HepG2 (cell line): Measurements from ENCODE around the gene SERAC1. TPM values are rescaled to one million over a fixed set of nuclear protein-coding genes. Genes with fewer than 3 reads are reported as not detected.

Experiments used
- ATAC-seq: fragments of 200-7000 bp; cut with Tn5 transposase; 3 replicates; pipeline ENCODE4 v1.9.1; 2020; ENCODE audit warnings: mild to moderate bottlenecking, moderate library complexity
- BruUV-seq: library from RNA; stranded (reverse); fragments of 400-500 nt; replicated peaks from 2 replicates; lab custom pipeline; 2021; lab: Mats Ljungman, UMichigan
- CTCF ChIA-PET: fragments of 300-600 bp; formaldehyde crosslinking; extraction: SDS; loops from one replicate; lab custom pipeline; 2021; ENCODE audit warnings: low total read pairs, inconsistent platforms, low intra/inter-chr PET ratio; lab: Yijun Ruan, JAX
- POLR2A ChIA-PET: fragments of 350-600 bp; sonication (Branson Sonifier 250); formaldehyde crosslinking; loops from one replicate; lab custom pipeline; 2020; ENCODE audit warnings: antibody characterized with exemption, inconsistent platforms; lab: Yijun Ruan, JAX
- DNase-seq: peaks from one replicate; pipeline ENCODE4 v3.0.0-alpha.2; 2015; ENCODE audit warnings: low spot score
- FAIRE-seq: peaks from 3 replicates; lab custom pipeline; 2011; peaks lifted over from hg19 to GRCh38; lab: Jason Lieb, UNC
- H2AFZ ChIP-seq: one replicate; pipeline ENCODE4 v1.6.1; 2011; ENCODE audit warnings: low read length, inconsistent platforms
- H3K27ac ChIP-seq: fragments of 300-600 bp; 3 replicates; pipeline ENCODE4 v1.8.0; 2011; ENCODE audit warnings: mixed run types, mild to moderate bottlenecking, mixed read lengths, low read length, inconsistent platforms; ENCODE audit not compliant: insufficient read depth; ENCODE audit errors: extremely low read length
- H3K27me3 ChIP-seq, 2 experiments: fragments of 200-600 bp in 1 of 2; 2 replicates in 1 of 2; 3 replicates in 1 of 2; pipeline versions ENCODE4 v1.6.0 to v1.8.0; 2011; ENCODE audit warnings: low read length in 2 of 2, mild to moderate bottlenecking in 2 of 2, moderate library complexity in 2 of 2, inconsistent platforms in 1 of 2; ENCODE audit not compliant: insufficient read depth in 2 of 2, control insufficient read depth in 1 of 2
- H3K36me3 ChIP-seq, 2 experiments: fragments of 200-600 bp in 1 of 2; replicated peaks in 1 of 2; 2 replicates in 1 of 2; 3 replicates in 1 of 2; pipeline versions ENCODE4 v1.5.1 to v1.8.0; 2011; ENCODE audit warnings: low read length in 2 of 2, inconsistent platforms in 1 of 2; ENCODE audit not compliant: insufficient read depth in 2 of 2, control insufficient read depth in 1 of 2
- H3K4me1 ChIP-seq: 2 replicates; pipeline ENCODE4 v1.5.1; 2012; ENCODE audit warnings: low read length, inconsistent platforms; ENCODE audit not compliant: insufficient read depth
- H3K4me2 ChIP-seq: 2 replicates; pipeline ENCODE4 v1.6.0; 2011; ENCODE audit warnings: low read depth, low read length, inconsistent platforms
- H3K4me3 ChIP-seq, 3 experiments: fragments of 200-600 bp in 1 of 3; sonication (generic), shearing (Covaris generic) in 1 of 3; replicated peaks in 1 of 3; 2 replicates each; pipeline ENCODE4 v1.5.1; 2011 to 2016; ENCODE audit warnings: low read length in 3 of 3, inconsistent platforms in 2 of 3, low read depth in 2 of 3, mild to moderate bottlenecking in 2 of 3, control low read depth in 1 of 3, mixed read lengths in 1 of 3; ENCODE audit not compliant: insufficient read depth in 1 of 3
- H3K79me2 ChIP-seq: one replicate; pipeline ENCODE4 v1.6.1; 2011; ENCODE audit warnings: low read length, inconsistent platforms; ENCODE audit not compliant: insufficient read depth
- H3K9ac ChIP-seq: 2 replicates; pipeline ENCODE4 v1.6.0; 2011; ENCODE audit warnings: mild to moderate bottlenecking, low read depth, low read length, inconsistent platforms; ENCODE audit not compliant: insufficient read depth
- H3K9me3 ChIP-seq: 2 replicates; pipeline ENCODE4 v1.5.1; 2012; ENCODE audit warnings: mild to moderate bottlenecking, low read length
- H4K20me1 ChIP-seq: 2 replicates; pipeline ENCODE4 v1.6.0; 2011; ENCODE audit warnings: inconsistent platforms, mild to moderate bottlenecking, low read length, moderate library complexity; ENCODE audit not compliant: insufficient read depth
- ARNT ChIP-seq: fragments of 450-650 bp; IDR thresholded peaks from 2 replicates; pipeline ENCODE4 v1.6.1; 2017
- FOSL2 ChIP-seq: sonication (generic); formaldehyde crosslinking; IDR thresholded peaks from 2 replicates; pipeline ENCODE4 v1.4.0; 2020; ENCODE audit warnings: missing genetic modification reagents
- FOXC1 ChIP-seq: sonication (generic); formaldehyde crosslinking; IDR thresholded peaks from 2 replicates; pipeline ENCODE4 v1.8.0; 2022; ENCODE audit warnings: mild to moderate bottlenecking, missing genetic modification reagents, borderline replicate concordance
- JUN ChIP-seq: sonication (generic); formaldehyde crosslinking; IDR thresholded peaks from 2 replicates; pipeline ENCODE4 v1.4.0; 2020; ENCODE audit warnings: mild to moderate bottlenecking, missing genetic modification reagents
- MAFF ChIP-seq: IDR thresholded peaks from 2 replicates; pipeline ENCODE4 v1.6.1; 2011; ENCODE audit warnings: low read depth, low read length, improper control_type of control experiment
- REPIN1 ChIP-seq: sonication (generic); formaldehyde crosslinking; IDR thresholded peaks from 2 replicates; pipeline ENCODE4 v1.8.0; 2022; ENCODE audit warnings: missing genetic modification reagents, low read depth, mild to moderate bottlenecking, borderline replicate concordance
- SATB2 ChIP-seq: sonication (generic); formaldehyde crosslinking; IDR thresholded peaks from 2 replicates; pipeline ENCODE4 v1.5.0; 2020; ENCODE audit warnings: missing genetic modification reagents
- SMARCE1 ChIP-seq: fragments of 450-650 bp; IDR thresholded peaks from 2 replicates; pipeline ENCODE4 v1.6.1; 2017; ENCODE audit warnings: borderline replicate concordance
- SNRNP70 ChIP-seq: fragments of 200-400 bp; formaldehyde crosslinking; IDR thresholded peaks from 2 replicates; pipeline ENCODE4 v1.6.1; 2017; ENCODE audit warnings: mild to moderate bottlenecking, low read depth, low read length, moderate library complexity
- TBP ChIP-seq: sonication (generic); formaldehyde crosslinking; IDR thresholded peaks from 2 replicates; pipeline ENCODE4 v1.5.0; 2020; ENCODE audit warnings: missing genetic modification reagents
- TEAD3 ChIP-seq: optimal IDR thresholded peaks from 2 replicates; pipeline ENCODE3; 2016; ENCODE audit warnings: borderline replicate concordance
- ZNF143 ChIP-seq: sonication (generic); formaldehyde crosslinking; IDR thresholded peaks from 2 replicates; pipeline ENCODE4 v1.4.0; 2020; ENCODE audit warnings: missing genetic modification reagents
- ZNF329 ChIP-seq: sonication (generic); formaldehyde crosslinking; IDR thresholded peaks from 2 replicates; pipeline ENCODE4 v1.9.0; 2021; ENCODE audit warnings: low read depth, mild to moderate bottlenecking, missing genetic modification reagents
- ZNF619 ChIP-seq: sonication (generic); formaldehyde crosslinking; IDR thresholded peaks from 2 replicates; pipeline ENCODE4 v1.4.0; 2020; ENCODE audit warnings: mild to moderate bottlenecking, missing genetic modification reagents
- WGBS: methylation state at CpG from one replicate; pipeline ENCODE4 v1.1.6; 2017; ENCODE audit warnings: low lambda C conversion rate; 5-methylcytosine and 5-hydroxymethylcytosine counted together
- in situ Hi-C: cut with HindIII; loops from 2 replicates; pipeline ENCODE4 v1.10.0; 2017; ENCODE audit warnings: low pct_unique_long_range_greater_than_20kb; ENCODE audit not compliant: extremely low pct_ligation_motif_present
- intact Hi-C: fragments of 100-400 bp; cut with micrococcal nuclease; formaldehyde crosslinking; loops from one replicate; pipeline ENCODE4 v1.10.0; 2022; ENCODE audit not compliant: unreplicated experiment
- polyA plus RNA-seq, 8 experiments: library from polyadenylated mRNA; depleted of rRNA in 3 of 8; stranded (reverse) in 7 of 8; unstranded in 1 of 8; fragments of >200 nt; fragmentation: Illumina TruSeq in 4 of 8; extraction: Trizol in 4 of 8; gene quantifications; 2 replicates each; pipeline versions ENCODE4 v1.2.1 to v1.2.3, GENCODE V29; 2011 to 2016; ENCODE audit warnings: low read depth in 4 of 8, missing spikeins in 1 of 8, mixed read lengths in 1 of 8; ENCODE audit not compliant: insufficient read depth in 1 of 8
- total RNA-seq, 5 experiments: library from RNA; depleted of rRNA; stranded (reverse); fragments of >200 nt; fragmentation: Illumina TruSeq; extraction: Trizol; gene quantifications; 2 replicates each; pipeline ENCODE4 v1.2.3, GENCODE V29; 2016; ENCODE audit warnings: low read depth in 1 of 5
- TF ChIP-seq, protein P1 (sequence below): sonication (generic); formaldehyde crosslinking; IDR thresholded peaks from 2 replicates; pipeline ENCODE4 v1.5.1; 2020; ENCODE audit warnings: mild to moderate bottlenecking, missing genetic modification reagents
- TF ChIP-seq, protein P2 (sequence below): sonication (generic); formaldehyde crosslinking; IDR thresholded peaks from 2 replicates; pipeline ENCODE4 v1.8.0; 2022; ENCODE audit warnings: low read depth, missing genetic modification reagents

The SERAC1 gene
- total and polyA plus RNA-seq, 2 of the 13 experiments (the other 11 are each of a cell fraction or from before 2014, with no cell fraction given): 4.5 to 8.1 TPM

DNA sequence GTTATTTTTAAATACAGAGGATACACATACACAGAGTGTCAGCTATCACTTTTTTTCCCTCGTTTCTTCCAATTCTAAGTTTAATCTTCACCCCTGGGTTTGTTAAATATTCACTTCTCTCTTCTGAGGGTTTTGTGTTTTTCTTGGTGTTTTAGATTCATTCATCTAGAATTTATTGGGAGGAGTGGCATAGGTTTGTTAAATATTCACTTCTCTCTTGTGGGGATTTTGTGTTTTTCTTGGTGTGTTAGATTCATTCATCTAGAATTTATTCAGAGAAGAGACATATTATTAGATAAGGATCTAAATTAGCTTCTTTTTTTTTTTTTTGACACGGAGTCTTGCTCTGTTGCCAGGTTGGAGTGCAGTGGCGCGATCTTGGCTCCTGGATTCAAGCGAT, 3.9 kb upstream of the SERAC1 start:
- ATAC-seq: no peak
- CTCF ChIA-PET: no interaction called here
- Histone ChIP-seq H2AFZ (no peak overlapping the region), H3K36me3 (peaks cover 0 to 3% of the 10 kb centered on the region in 2 experiments; a peak in 2 of 5 replicates), H3K9me3 (no peaks in the 10 kb centered on the region), H4K20me1 (no peaks in the 10 kb centered on the region), H3K27me3 (no peaks in the 10 kb centered on the region; a peak in 1 of 5 replicates), H3K27ac (no peak overlapping the region), H3K4me2 (no peak overlapping the region), H3K79me2 (no peaks in the 10 kb centered on the region), H3K4me1 (peaks cover 22% of the 10 kb centered on the region), H3K9ac (no peak overlapping the region), H3K4me3 (no peak overlapping the region)
- POLR2A ChIA-PET: no interaction called here
- no TSS peak for BruUV-seq
- no peak for DNase-seq
- WGBS: 94% methylated on average over 5 of the region's 5 CpGs
- TF ChIP-seq SMARCE1 (no peak), MAFF (no peak)
- in situ Hi-C loops (no loop called here), intact Hi-C loops (no loop called here)
- no peak for FAIRE-seq

DNA sequence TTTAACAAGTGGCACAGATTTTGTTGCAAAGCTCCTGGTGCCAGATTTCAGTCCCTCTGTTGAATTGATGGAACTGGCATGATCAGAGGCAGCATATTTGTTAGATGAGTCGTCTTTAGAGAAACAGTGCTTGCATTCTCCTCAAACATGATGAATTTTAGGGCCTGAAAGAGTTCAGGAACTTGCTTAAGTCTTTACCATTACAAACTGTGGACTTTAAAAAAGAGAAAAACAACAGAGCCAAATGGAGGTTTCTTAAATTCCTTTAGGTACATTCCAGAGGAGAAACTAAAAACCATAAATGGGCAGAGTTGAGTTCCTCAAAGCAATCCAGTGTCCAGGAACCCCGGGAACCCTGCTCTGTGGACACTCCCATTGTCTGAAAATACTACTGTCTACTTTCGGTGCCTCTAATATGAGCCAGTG, 2.6 kb upstream of the SERAC1 start:
- intact Hi-C loops: no loop called here
- 58% methylated on average over 3 of the region's 3 CpGs for WGBS
- Histone ChIP-seq H3K4me1 (peaks cover 35% of the 10 kb centered on the region), H3K36me3 (peaks cover 0 to 3% of the 10 kb centered on the region in 2 experiments; a peak in 2 of 5 replicates), H2AFZ (no peak overlapping the region), H3K27me3 (no peaks in the 10 kb centered on the region; a peak in 1 of 5 replicates), H3K4me2 (no peak overlapping the region), H3K27ac (peak overlapping the region; percentile 7), H4K20me1 (no peaks in the 10 kb centered on the region), H3K4me3 (no peak overlapping the region), H3K9me3 (no peaks in the 10 kb centered on the region), H3K79me2 (peaks cover 4% of the 10 kb centered on the region), H3K9ac (no peak overlapping the region)
- TSS peak; percentile 27 for BruUV-seq
- FAIRE-seq: no peak
- no peak for ATAC-seq
- in situ Hi-C loops: no loop called here
- CTCF ChIA-PET: no interaction called here
- DNase-seq: peak; percentile 78
- POLR2A ChIA-PET: no interaction called here
- TF ChIP-seq TEAD3 (CRISPR knock-in tag) (peak; percentile 59), ARNT (no peak), ZNF143 (CRISPR knock-in tag) (no peak), FOXC1 (no peak), TBP (CRISPR knock-in tag) (no peak), JUN (CRISPR knock-in tag) (0 out of 2 replicates have a peak, but pooled peaks have one; percentile 38), ZNF329 (CRISPR knock-in tag) (no peak), SATB2 (CRISPR knock-in tag) (no peak), FOSL2 (CRISPR knock-in tag) (peak; percentile 72), ZNF619 (no peak), REPIN1 (CRISPR knock-in tag) (no peak), SNRNP70 (no peak)
- TF ChIP-seq, protein P1, sequence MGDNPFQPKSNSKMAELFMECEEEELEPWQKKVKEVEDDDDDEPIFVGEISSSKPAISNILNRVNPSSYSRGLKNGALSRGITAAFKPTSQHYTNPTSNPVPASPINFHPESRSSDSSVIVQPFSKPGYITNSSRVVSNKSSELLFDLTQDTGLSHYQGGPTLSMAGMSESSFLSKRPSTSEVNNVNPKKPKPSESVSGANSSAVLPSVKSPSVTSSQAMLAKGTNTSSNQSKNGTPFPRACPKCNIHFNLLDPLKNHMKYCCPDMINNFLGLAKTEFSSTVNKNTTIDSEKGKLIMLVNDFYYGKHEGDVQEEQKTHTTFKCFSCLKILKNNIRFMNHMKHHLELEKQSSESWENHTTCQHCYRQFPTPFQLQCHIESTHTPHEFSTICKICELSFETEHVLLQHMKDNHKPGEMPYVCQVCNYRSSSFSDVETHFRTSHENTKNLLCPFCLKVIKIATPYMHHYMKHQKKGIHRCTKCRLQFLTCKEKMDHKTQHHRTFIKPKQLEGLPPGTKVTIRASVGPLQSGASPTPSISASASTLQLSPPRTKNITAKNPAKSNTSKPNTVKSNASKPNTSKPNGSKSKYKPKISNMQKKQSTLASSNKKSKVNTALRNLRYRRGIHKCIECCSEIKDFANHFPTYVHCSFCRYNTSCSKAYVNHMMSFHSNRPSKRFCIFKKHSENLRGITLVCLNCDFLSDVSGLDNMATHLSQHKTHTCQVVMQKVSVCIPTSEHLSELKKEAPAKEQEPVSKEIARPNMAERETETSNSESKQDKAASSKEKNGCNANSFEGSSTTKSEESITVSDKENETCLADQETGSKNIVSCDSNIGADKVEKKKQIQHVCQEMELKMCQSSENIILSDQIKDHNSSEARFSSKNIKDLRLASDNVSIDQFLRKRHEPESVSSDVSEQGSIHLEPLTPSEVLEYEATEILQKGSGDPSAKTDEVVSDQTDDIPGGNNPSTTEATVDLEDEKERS (CRISPR knock-in tag): no peak
- TF ChIP-seq, protein P2, sequence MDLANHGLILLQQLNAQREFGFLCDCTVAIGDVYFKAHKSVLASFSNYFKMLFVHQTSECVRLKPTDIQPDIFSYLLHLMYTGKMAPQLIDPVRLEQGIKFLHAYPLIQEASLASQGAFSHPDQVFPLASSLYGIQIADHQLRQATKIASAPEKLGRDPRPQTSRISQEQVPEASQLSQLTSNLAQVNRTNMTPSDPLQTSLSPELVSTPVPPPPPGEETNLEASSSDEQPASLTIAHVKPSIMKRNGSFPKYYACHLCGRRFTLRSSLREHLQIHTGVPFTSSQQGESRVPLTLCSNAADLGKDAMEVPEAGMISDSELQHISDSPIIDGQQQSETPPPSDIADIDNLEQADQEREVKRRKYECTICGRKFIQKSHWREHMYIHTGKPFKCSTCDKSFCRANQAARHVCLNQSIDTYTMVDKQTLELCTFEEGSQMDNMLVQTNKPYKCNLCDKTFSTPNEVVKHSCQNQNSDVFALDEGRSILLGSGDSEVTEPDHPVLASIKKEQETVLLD (CRISPR knock-in tag): no peak
